GM12892 (cell line): ENCODE measurements around the gene CCDC137.

Experiments used
- POLR2A ChIP-seq: IDR thresholded peaks from 2 replicates; pipeline ENCODE4 v1.6.1; 2011; ENCODE audit warnings: low read depth, low read length, control low read depth
- POLR2AphosphoS5 ChIP-seq: IDR thresholded peaks from 2 replicates; pipeline ENCODE4 v1.6.1; 2011; ENCODE audit warnings: low read depth, low read length, control low read depth
- TAF1 ChIP-seq: IDR thresholded peaks from 2 replicates; pipeline ENCODE4 v1.6.1; 2011; ENCODE audit warnings: low read depth, mild to moderate bottlenecking, control low read depth, low read length, borderline replicate concordance

GRCh38 chr17:81648707-81649085, 17.8 kb upstream of the CCDC137 start:
- TF ChIP-seq POLR2A (no peak), POLR2AphosphoS5 (no peak), TAF1 (no peak)
